Cerebellar cortex (tissue), 1 donor: Measurements from ENCODE around the gene MYL5.
"Not testable (repeated sequence)": the region's sequence is repeated elsewhere in the genome, so short reads cannot be mapped to it uniquely, and the experiment has no call there.

Experiments
- DNase-seq: peaks from one replicate; pipeline ENCODE4 v3.0.0-alpha.2; 2015; ENCODE audit warnings: low spot score

Gene MYL5

DNA sequence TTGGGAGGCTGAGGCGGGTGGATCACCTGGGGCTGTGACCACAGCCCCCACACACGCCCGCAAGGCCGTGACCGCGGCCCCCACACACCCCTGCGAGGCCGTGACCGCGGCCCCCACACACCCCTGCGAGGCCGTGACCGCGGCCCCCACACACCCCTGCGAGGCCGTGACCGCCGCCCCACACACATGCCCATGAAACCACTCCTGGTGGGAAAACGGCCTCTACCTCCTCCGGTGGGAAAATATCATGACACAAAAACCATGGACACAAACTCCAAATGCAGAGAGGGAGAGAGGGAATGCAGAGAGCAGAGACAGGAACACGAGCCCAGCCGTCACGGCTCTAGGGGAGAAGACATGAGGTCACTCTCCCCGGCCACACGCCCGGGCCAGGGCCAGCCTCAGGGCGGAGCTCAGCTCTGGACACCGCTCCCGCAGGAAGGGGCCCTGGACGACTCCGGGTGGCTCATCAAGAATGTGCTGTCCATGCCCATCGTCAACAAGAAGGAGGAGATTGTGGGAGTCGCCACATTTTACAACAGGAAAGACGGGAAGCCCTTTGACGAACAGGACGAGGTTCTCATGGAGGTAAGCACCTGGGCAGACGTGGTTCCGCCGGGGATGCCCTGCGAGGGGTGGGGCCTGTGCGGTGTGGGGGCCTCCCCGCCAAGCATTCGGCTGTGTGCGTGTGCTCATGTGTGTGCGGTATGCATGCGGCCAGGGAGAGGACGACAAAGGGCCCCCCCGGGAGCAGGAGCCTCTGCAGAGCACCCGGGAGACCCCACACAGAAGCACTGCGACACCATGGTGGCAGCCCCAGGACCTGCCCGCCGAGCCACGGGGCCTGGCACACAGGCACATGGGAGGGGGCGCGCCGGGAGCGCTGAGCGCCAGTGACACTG lies 17.7 kb upstream of the MYL5 start:
- DNase-seq = no peak

DNA sequence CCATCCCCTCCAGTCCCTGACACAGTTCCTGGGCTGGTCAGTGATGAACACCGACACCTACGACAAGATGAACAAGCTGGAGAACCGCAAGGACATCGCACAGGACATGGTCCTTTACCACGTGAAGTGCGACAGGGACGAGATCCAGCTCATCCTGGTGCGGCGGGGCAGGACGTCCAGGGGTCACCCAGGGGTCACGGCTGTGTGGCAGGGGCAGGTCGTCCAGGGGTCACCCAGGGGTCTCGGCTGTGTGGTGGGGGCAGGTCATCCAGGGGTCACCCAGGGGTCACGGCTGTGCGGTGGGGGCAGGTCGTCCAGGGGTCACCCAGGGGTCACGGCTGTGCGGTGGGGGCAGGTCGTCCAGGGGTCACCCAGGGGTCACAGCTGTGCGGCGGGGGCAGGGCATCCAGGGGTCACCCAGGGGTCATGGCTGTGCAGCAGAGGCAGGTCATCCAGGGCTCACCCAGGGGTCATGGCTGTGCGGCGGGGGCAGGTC lies 17.0 kb upstream of the MYL5 start:
- DNase-seq = no peak

DNA sequence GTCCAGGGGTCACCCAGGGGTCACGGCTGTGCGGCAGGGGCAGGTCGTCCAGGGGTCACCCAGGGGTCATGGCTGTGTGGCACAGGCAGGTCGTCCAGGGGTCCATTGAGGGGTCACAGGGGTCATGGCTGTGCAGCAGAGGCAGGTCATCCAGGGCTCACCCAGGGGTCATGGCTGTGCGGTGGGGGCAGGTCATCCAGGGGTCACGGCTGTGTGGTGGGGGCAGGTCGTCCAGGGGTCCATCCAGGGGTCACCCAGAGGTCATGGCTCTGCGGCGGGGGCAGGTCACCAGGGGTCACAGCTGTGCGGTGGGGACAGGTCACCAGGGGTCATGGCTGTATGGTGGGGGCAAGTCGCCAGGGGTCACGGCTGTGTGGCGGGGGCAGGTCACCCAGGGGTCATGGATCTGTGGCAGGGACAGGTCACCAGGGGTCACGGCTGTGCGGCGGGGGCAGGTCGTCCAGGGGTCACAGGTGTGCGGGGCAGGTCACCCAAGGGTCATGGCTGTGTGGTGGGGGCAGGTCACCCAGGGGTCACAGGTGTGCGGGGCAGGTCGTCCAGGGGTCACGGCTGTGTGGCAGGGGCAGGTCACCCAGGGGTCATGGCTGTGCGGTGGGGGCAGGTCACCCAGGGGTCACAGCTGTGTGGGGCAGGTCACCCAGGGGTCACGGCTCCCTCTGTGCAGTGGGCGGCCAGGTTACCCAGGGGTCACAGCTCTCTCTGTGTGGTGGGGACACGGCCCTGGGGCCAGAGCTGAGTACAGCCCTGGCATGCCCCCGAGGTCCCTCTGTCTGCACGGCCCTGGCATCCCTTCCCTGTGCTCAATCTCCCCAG lies 16.3 kb upstream of the MYL5 start:
- DNase-seq = no peak

DNA sequence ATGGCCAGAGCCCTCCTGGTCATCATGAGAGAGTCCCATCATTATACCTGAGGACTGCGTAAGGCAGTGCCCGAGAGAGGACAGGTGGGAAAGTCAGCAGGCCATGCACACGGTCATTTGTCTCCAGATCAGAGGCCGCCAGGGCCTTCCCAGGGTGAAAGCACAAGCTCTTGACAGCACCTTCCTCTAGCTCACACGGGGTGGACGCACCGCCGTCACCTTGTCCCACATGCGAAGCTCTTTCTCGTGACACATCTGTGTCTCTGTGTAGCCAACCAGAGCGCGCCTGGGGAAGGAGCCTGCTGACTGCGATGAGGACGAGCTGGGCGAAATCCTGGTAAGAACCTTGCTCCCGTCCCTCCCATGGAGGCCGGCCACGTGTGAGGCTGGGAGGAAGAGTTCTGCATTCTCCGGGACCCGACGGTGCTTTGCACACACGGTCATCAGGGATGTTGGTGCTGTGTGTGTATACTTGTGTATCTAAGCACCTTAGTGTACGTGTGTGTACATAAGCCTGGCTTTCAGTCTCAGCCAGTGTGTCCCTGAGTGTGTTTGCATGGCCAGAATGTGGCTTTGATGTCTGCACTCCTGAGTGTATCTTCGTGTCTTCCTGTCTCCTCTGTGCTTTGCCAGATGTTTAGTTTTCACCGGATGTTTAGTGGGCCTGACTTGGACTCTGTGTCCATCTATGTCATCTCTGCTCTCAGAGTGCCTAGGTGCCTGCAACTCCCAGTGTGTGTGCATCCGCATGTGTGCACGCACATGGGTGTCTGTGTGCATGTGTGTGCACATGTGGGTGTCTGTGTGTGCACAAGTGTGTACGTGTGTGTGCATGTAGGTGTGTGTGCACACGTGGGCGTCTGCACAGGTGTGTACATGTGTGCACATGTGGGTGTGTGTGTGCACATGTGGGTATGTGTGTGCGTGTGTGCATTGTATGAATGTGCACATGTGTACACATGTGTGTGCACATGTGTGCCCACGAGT lies 15.4 kb upstream of the MYL5 start:
- no peak for DNase-seq

DNA sequence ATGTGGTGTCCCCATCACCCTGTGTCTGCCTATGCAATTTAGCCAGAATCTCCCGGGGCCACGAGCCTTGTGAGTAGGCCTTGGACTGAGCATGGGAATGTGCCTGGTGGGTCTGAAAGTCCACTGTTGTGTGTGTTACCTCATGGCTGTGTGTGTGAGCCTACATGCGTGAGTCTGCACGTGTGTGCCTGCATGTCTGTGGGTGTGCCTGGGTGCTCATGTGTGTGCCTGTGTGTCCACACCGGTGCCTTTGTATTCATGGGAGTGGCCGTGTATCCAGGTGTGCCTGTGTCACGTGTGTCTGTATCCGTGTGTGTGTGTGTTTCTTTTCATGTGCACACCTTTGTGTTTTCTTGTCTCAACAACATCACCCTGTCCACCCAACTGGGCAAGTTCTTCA lies 14.5 kb upstream of the MYL5 start:
- no peak for DNase-seq

DNA sequence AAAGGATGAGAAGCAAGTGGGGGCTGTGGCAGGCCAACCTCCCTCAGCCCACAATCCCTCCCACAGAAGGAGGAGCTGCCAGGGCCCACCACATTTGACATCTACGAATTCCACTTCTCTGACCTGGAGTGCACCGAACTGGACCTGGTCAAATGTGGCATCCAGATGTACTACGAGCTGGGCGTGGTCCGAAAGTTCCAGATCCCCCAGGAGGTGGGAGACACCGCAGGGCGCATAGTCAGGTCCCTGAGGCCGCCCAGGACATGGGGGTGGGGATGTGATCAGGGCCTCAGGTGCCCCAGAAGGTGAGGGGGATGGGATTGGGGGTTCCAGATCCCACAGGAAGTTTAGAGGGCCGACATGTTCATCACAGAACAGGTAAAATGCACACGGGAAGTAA lies 13.9 kb upstream of the MYL5 start:
- no peak for DNase-seq

DNA sequence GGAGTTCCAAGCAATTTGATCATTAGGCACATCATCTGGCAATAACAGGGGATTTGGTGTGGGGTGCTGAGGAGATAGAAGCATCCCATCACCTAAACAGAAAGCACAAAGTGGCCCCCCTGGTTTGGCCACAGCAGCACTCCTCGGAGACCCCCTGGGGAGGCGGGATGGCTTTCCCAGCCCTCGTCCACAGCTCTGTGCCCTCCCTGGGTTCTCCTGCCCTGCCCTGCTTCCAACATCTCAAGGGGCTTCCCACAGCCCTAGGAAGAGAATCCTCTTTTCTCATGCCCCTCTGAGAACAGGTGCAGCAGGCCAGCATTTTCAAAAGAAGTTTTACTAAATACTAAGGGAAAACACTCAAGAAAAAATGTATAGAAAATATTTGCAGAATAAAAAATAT lies 13.1 kb upstream of the MYL5 start:
- DNase-seq = no peak

DNA sequence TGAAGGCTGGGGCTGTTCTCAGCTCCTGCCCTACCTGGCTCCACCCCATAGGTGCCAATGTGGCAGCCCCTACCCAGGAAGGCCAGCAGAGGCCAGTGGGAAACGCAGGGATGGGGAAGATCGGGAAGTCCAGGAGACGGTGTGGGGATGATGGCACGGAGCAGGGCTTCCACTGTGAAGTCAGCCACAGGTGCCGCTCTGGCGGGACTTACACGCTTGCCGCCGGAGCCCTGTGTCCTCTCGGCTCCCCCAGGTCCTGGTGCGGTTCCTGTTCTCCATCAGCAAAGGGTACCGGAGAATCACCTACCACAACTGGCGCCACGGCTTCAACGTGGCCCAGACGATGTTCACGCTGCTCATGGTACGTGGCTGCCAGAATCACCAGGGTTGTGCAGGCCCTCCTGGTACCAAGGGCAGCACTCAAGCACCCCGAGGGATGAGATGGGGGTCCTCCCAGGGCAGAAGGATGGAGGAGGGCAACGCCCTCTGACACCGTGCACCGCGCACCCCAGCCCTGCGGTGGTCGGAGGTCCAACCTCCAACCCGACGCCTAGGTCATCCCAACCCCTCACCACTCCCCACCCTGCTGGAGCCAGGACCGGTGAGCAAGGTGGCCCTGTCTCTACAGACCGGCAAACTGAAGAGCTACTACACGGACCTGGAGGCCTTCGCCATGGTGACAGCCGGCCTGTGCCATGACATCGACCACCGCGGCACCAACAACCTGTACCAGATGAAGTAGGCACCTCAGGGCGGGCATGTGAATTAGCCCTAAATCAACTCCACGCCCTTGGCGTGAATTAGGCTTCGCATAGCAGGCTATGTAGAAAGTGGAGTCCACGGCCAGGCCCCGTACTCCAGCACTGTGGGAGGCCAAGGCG lies 12.2 kb upstream of the MYL5 start:
- DNase-seq = no peak

DNA sequence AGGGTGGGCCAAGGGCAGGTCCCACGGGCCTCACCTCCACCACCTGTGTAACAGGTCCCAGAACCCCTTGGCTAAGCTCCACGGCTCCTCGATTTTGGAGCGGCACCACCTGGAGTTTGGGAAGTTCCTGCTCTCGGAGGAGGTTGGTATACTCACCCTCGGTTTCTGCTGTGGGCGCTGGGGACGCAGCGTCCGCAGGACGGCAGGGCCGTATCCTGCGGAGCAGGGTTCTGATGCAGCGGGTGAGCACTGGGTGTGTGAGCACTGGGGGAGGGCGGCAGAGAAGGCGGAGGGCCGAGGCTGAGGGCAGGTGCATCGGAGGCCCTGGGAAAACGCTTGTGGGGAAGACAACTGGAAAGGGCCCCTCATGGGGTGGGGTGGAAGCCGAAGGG lies 11.3 kb upstream of the MYL5 start:
- no peak for DNase-seq

DNA sequence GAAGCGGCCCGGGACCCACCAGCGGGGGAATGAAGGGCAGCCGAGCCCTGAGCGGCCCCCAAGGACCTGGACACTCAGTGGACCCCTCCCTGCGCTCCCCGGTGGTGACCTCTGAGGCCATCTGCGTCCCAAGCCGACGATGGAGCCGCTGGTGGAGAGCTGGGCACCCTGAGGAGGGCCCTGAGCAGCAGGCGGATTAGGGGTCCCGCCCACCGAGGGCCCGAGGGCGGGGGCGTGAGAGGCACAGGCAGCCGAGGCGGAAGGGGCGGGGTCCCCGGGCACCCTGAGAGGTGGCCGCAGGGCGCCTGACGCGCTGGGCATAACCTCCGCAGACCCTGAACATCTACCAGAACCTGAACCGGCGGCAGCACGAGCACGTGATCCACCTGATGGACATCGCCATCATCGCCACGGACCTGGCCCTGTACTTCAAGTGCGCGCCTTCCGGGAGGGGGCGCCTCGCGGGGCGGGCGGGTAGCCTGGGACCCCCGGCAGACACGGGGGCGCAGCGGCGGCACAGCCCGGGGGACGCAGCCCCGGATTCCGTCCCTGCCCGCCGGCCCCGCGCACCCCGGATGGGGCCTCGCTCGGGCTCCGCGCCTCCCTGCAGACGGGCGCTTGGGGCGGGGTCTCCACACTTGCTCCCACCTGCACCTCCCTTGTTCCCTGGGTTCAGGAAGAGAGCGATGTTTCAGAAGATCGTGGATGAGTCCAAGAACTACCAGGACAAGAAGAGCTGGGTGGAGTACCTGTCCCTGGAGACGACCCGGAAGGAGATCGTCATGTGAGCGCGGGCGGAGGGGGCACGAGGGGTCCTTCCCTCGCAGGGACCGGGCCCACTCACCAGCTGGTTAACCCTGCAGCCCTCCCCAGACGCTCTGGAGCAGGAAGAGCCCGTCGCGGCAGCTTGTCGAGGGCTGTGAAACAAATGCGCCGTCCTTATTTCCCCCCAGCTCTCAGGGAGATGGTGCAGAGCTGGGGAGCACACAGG lies 10.6 kb upstream of the MYL5 start:
- no peak for DNase-seq

DNA sequence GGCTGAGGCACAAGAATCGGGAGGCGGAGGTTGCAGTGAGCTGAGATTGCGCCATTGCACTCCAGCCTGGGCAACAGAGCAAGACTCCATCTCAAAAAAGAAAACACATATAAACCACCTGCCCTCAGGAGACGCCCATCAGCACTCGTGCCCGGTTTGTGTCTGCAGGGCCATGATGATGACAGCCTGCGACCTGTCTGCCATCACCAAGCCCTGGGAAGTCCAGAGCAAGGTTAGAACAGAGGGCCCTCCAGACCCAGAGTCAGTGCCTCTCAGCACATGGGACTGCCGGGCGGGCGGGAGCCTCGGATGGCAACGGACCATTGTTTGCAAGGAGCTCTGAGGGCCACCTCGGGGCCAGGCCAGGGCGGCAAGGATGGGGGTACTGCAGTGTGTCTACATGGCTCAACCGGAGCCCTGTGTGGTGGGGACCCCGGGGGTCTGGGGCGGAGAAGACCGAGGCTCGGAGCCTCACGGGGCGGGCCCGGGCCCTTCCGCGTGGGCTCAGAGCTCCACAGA lies 9.6 kb upstream of the MYL5 start:
- no peak for DNase-seq

DNA sequence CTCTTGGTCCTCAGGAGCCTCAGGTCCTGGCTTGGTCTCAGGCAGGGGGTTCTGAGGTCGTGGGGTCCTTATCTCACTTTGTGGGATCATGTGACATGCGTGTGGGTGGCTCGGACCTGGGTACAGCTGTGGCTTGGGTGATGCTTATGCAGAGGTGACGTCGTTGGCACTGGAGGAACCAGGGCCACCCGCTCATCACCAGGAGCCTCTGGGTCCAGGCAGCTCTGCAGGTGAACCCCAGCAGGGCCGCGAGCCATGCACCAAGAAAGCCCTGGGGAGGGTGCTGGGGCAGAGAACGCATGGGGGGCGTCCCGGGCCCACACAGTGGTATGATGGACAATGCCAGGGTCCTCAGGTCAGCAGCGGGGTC lies 9.0 kb upstream of the MYL5 start:
- no peak for DNase-seq

DNA sequence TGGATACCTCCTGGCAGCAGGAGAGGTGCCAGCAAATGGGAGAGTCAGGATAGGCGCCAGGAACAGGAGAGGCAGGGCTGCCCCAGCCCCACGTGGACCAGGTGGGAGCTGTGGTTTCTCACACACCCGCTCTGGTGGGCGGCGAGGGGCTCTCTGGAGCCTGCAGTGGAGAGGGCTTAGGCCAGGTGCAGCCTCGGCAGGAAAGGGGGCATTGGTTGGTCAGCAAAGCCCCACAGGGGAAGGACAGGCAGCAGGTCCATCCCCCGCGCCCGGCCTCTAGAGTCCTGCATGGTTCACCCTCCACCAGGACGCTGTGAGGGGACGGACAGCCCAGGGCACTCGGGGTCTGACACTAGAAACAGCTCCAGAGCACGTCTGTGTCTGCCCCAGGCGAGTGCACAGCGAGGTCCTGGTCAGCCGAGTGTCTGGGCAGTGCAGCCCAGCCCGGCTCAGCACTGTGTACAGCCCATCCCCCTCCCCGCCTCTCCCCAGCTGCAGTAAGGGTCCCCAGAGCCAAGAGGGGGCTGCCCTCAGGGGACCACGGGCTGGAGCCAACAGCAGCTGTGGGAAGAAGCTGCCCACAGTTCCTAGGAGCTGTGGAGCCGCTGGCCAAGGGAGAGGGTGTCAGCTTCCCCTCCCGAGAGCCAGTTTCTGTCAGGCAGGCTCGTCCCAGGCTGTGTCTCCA lies 8.4 kb upstream of the MYL5 start:
- no peak for DNase-seq

DNA sequence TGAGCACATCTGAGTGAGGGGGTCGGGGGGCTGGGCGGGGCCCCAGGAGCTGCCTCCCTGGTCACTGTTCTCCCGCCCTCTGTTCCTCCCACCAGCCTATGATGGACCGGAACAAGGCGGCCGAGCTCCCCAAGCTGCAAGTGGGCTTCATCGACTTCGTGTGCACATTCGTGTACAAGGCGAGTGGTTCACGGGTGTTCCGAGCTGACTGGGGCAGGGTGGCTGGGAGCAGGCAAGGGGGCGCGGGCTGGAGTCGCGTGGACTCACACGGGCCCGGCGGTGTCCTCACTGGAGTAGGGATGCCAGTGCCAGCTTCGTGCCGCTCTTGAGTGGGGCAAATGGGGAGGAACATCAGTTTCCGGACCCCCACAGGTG lies 7.9 kb upstream of the MYL5 start:
- no peak for DNase-seq

DNA sequence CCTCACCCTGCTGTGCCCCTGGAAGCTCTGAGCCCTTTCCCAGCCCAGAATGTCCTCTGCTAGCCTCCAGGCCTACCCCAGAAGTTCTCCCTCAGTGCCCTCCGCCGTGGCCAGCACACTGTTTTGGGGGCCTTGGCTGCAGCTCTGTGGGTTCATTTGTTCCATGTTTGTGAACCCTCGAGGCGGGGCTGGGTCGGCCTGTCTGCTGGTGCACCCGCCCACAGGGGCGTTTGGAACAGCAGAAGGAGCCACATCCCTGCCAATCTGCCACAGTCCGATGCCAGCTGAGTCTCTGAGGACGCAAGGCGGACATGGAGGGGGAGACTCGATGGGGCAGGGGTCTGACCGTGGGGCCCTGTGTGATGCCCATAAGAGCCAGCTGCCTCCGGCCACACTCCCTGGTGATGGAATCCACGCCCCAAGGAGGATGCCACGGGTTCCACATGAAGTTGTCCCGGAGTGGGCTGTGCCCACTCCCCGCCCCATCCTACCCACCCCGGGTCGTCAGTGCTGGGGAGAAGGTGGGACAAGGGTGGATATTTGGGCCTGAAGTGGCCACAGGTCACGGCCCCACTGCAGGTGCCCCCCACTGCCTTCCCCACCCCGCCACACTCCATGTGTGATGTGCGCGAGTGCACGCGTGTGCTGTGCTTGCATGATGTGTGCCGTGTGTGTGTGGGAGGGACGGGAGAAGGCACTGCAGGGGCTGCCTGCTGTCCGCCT lies 7.4 kb upstream of the MYL5 start:
- DNase-seq = no peak

DNA sequence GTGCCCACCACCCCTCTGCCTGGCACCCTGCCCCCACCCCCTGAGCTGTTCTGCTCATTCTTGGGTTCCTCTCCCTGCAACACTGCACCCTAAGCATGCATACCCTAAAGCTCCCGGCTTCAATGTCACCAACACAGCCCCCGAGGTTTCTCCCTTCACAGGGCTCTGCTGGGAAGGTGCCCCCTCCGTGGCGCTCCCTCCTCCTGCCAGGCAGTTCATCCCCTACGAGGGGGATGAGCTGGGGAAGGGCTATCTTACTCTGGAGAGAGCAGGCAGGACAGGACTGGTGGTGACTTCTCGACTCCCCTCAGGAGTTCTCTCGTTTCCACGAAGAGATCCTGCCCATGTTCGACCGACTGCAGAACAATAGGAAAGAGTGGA lies 6.8 kb upstream of the MYL5 start:
- no peak for DNase-seq

DNA sequence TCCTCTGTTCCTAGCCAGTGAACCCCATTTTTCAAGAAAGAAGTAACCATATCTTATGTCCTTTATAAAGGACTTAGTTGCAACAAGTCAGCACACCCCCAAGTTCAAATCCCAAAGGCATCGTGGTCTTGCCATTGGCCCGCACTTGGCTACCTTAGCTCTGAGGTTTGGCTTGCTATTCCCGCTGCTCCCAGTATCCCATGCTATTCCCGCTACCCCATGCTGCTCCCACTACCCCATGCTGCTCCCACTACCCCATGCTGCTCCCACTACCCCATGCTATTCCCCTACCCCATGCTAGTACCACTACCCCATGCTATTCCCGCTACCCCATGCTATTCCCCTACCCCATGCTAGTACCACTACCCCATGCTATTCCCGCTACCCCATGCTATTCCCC lies 6.1 kb upstream of the MYL5 start:
- not testable (repeated sequence) for DNase-seq
